Activated CD4-positive, alpha-beta T cell treated with anti-CD3 and anti-CD28 coated beads for 1 hour (primary cell): ENCODE measurements around the gene RBKS.
A peak's percentile ranks its signal among the peaks of the same experiment; 100 is the strongest.
"Not testable (repeated sequence)": the region's sequence is repeated elsewhere in the genome, so short reads cannot be mapped to it uniquely, and the experiment has no call there.

Experiments
- DNase-seq: peaks from one replicate; pipeline ENCODE4 v3.0.0-alpha.2; 2020

The RBKS gene

GRCh38 chr2:27756091-27756490 lies 134.1 kb downstream of the RBKS start:
- DNase-seq, result no peak

GRCh38 chr2:27754831-27755230 lies 135.4 kb downstream of the RBKS start:
- no peak for DNase-seq

- DNase-seq, result peak; percentile 51
Observed at GRCh38 chr2:27754138-27754588, 136.0 kb downstream of the RBKS start.

- DNase-seq, result no peak
Observed at GRCh38 chr2:27752551-27753237, 137.5 kb downstream of the RBKS start.

- DNase-seq, result no peak
Observed at GRCh38 chr2:27751377-27751776, 138.8 kb downstream of the RBKS start.

GRCh38 chr2:27748803-27749554 lies 141.2 kb downstream of the RBKS start:
- DNase-seq, result not testable (repeated sequence)

- DNase-seq, result no peak
Observed at GRCh38 chr2:27747827-27748352, 142.3 kb downstream of the RBKS start.

- DNase-seq, result no peak
Observed at GRCh38 chr2:27746325-27746724, 143.9 kb downstream of the RBKS start.

- not testable (repeated sequence) for DNase-seq
Observed at GRCh38 chr2:27745494-27745893, 144.7 kb downstream of the RBKS start.

GRCh38 chr2:27742571-27742970 lies 147.6 kb downstream of the RBKS start:
- DNase-seq, result no peak

GRCh38 chr2:27741673-27742072 lies 148.5 kb downstream of the RBKS start:
- DNase-seq, result no peak

- no peak for DNase-seq
Observed at GRCh38 chr2:27739058-27739373, 151.2 kb downstream of the RBKS start.

- no peak for DNase-seq
Observed at GRCh38 chr2:27738349-27739057, 151.7 kb downstream of the RBKS start.

- no peak for DNase-seq
Observed at GRCh38 chr2:27737676-27738348, 152.4 kb downstream of the RBKS start.

- no peak for DNase-seq
Observed at GRCh38 chr2:27736890-27737204, 153.3 kb downstream of the RBKS start.

- no peak for DNase-seq
Observed at GRCh38 chr2:27736031-27736889, 153.9 kb downstream of the RBKS start.

GRCh38 chr2:27735263-27735904 lies 154.8 kb downstream of the RBKS start:
- DNase-seq, result peak; percentile 32

GRCh38 chr2:27734305-27734704 lies 155.9 kb downstream of the RBKS start:
- no peak for DNase-seq
